Naive thymus-derived CD4-positive, alpha-beta T cell (primary cell): Measurements from ENCODE around the gene PLIN3. TPM values are rescaled to one million over a fixed set of nuclear protein-coding genes. Genes with fewer than 3 reads are reported as not detected.

Experiments
- ATAC-seq: fragments of 150-1000 bp; cut with Tn5 transposase; 2 replicates; pipeline ENCODE4 v1.10.0; 2021; ENCODE audit warnings: mild to moderate bottlenecking, moderate library complexity
- CTCF ChIA-PET: fragments of 350-600 bp; sonication (Branson Sonifier 250); formaldehyde crosslinking; loops from one replicate; lab custom pipeline; 2021; ENCODE audit warnings: antibody characterized with exemption; lab: Charles Lee
- POLR2A ChIA-PET: fragments of 350-600 bp; sonication (Branson Sonifier 250); formaldehyde crosslinking; loops from one replicate; lab custom pipeline; 2021; ENCODE audit warnings: antibody characterized with exemption, inconsistent platforms; lab: Charles Lee
- DNase-seq, 9 donors: peaks; one replicate each; pipeline versions ENCODE4 v3.0.0 to v3.0.0-alpha.2; 2020 to 2022; ENCODE audit warnings: mixed read lengths in 1 of 9
- H3K27ac ChIP-seq: one replicate; pipeline ENCODE4 v1.7.0; 2013; ENCODE audit warnings: mild to moderate bottlenecking, low read depth, low read length, moderate library complexity
- H3K27me3 ChIP-seq, 2 donors: one replicate each; pipeline ENCODE4 v1.7.0; 2013; ENCODE audit warnings: low read length in 2 of 2, mild to moderate bottlenecking in 2 of 2, moderate library complexity in 2 of 2; ENCODE audit not compliant: control insufficient read depth in 2 of 2, insufficient read depth in 2 of 2
- H3K36me3 ChIP-seq, 3 experiments: 1 replicate in 2 of 3; 2 replicates in 1 of 3; pipeline ENCODE4 v1.7.0; 2013; ENCODE audit warnings: low read length in 3 of 3, mild to moderate bottlenecking in 3 of 3, moderate library complexity in 1 of 3; ENCODE audit not compliant: insufficient read depth in 3 of 3, control insufficient read depth in 2 of 3
- H3K4me1 ChIP-seq, 2 donors: one replicate each; pipeline ENCODE4 v1.7.0; 2013; ENCODE audit warnings: low read length in 2 of 2, mild to moderate bottlenecking in 2 of 2, moderate library complexity in 1 of 2; ENCODE audit not compliant: control insufficient read depth in 2 of 2, insufficient read depth in 2 of 2
- H3K4me3 ChIP-seq: 2 replicates; pipeline ENCODE4 v1.7.0; 2013; ENCODE audit warnings: mild to moderate bottlenecking, low read length
- H3K9me3 ChIP-seq, 3 experiments: 1 replicate in 2 of 3; 2 replicates in 1 of 3; pipeline ENCODE4 v1.7.0; 2013; ENCODE audit warnings: low read length in 3 of 3; ENCODE audit not compliant: control insufficient read depth in 2 of 3
- H3K27ac Mint-ChIP-seq, 9 donors: one replicate each; pipeline ENCODE4 v1.8.0; 2020 to 2022; ENCODE audit warnings: mixed read lengths in 9 of 9, mild to moderate bottlenecking in 8 of 9, moderate library complexity in 5 of 9, inconsistent platforms in 2 of 9
- H3K27me3 Mint-ChIP-seq, 5 donors: one replicate each; pipeline ENCODE4 v1.8.0; 2021 to 2022; ENCODE audit warnings: mixed read lengths in 5 of 5, mild to moderate bottlenecking in 1 of 5
- H3K36me3 Mint-ChIP-seq, 5 donors: one replicate each; pipeline ENCODE4 v1.8.0; 2020 to 2022; ENCODE audit warnings: mixed read lengths in 5 of 5, mild to moderate bottlenecking in 3 of 5, inconsistent platforms in 1 of 5
- H3K4me1 Mint-ChIP-seq, 7 donors: one replicate each; pipeline ENCODE4 v1.8.0; 2020 to 2022; ENCODE audit warnings: mixed read lengths in 7 of 7, mild to moderate bottlenecking in 3 of 7, inconsistent platforms in 1 of 7
- H3K4me3 Mint-ChIP-seq, 10 donors: one replicate each; pipeline ENCODE4 v1.8.0; 2020 to 2022; ENCODE audit warnings: mild to moderate bottlenecking in 10 of 10, mixed read lengths in 10 of 10, moderate library complexity in 6 of 10, inconsistent platforms in 2 of 10
- H3K9me3 Mint-ChIP-seq, 11 donors: one replicate each; pipeline ENCODE4 v1.8.0; 2020 to 2022; ENCODE audit warnings: mixed read lengths in 11 of 11, mild to moderate bottlenecking in 4 of 11, inconsistent platforms in 1 of 11, moderate library complexity in 1 of 11
- intact Hi-C, 2 donors: fragments of 100-400 bp; cut with micrococcal nuclease; formaldehyde crosslinking; loops; one replicate each; pipeline ENCODE4 v1.15.1; 2023
- polyA plus RNA-seq, 2 donors: library from polyadenylated mRNA; unstranded; fragments of 300-500 nt; fragmentation: Illumina TruSeq; gene quantifications; one replicate each; pipeline ENCODE4 v1.2.3, GENCODE V29; 2021
- total RNA-seq, 6 experiments: library from RNA in 5 of 6; stranded (reverse) in 5 of 6; gene quantifications; 1 replicate in 5 of 6; 2 replicates in 1 of 6; pipeline ENCODE4 v1.2.3 and lab custom pipeline; 2021 to 2026

Gene PLIN3, protein sequence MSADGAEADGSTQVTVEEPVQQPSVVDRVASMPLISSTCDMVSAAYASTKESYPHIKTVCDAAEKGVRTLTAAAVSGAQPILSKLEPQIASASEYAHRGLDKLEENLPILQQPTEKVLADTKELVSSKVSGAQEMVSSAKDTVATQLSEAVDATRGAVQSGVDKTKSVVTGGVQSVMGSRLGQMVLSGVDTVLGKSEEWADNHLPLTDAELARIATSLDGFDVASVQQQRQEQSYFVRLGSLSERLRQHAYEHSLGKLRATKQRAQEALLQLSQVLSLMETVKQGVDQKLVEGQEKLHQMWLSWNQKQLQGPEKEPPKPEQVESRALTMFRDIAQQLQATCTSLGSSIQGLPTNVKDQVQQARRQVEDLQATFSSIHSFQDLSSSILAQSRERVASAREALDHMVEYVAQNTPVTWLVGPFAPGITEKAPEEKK
- 10 to 100 TPM; 12.8 to 38.2 (median 32.0) TPM for total RNA-seq
- polyA plus RNA-seq: 10 to 100 TPM; 22.1 to 33.1 TPM
- 17.0 reads per million, percentile 47 among the genes with 10 or more reads in this experiment for total RNA-seq (lab: John Stamatoyannopoulos, UW)

- intact Hi-C loops: loop anchor here (1.0 to 5.0 kb wide), 5 partner anchors 44 to 145 kb away; partner anchors contain the start of genes DPP9 (in 1 of the 2) and KDM4B (in 1 of the 2)
- Mint-ChIP-seq H3K36me3 (no peaks in the 10 kb centered on the region), H3K4me3 (peak within 1 kb of the TSS; percentile 76 to 88 (median 84)), H3K27me3 (no peaks in the 10 kb centered on the region), H3K4me1 (peaks cover 5 to 25% (median 10%) of the 10 kb centered on the region in 7 donors), H3K27ac (peak within 1 kb of the TSS; percentile 68 to 86 (median 75)), H3K9me3 (no peaks in the 10 kb centered on the region)
- ATAC-seq: peak; percentile 96
- POLR2A ChIA-PET: interaction anchor here (0.5 to 3.1 kb wide), 8 partner anchors 9 to 101 kb away, joined by 3 to 14 read pairs (median 4); partner anchors contain the start of genes FEM1A and KDM4B
- H3K36me3 ChIP-seq: no peaks in the 10 kb centered on the region
- H3K27ac ChIP-seq: peak within 1 kb of the TSS; percentile 70
- peaks cover 4 to 6% of the 10 kb centered on the region in 2 donors for H3K4me1 ChIP-seq
- no peaks in the 10 kb centered on the region for H3K9me3 ChIP-seq
- H3K4me3 ChIP-seq: peak within 1 kb of the TSS; percentile 76
- CTCF ChIA-PET: interaction anchor here (0.6 to 1.4 kb wide), 5 partner anchors 16 to 164 kb away, joined by 3 to 6 read pairs (median 4); no protein-coding TSS in a partner anchor
- DNase-seq: peak; percentile 61 to 96 (median 79)
- H3K27me3 ChIP-seq: no peaks in the 10 kb centered on the region
These were observed at the start of gene PLIN3 for GRCh38 chr19:4867534-4868285. TSS of gene PLIN3 (minus strand) at chr19:4867667. CDS start at chr19:4861394, 6,273 bp downstream.

GRCh38 chr19:4916292-4917082, 49.0 kb upstream of the PLIN3 start:
- H3K27me3 ChIP-seq: no peaks in the 10 kb centered on the region
- H3K4me3 ChIP-seq: peak overlapping the region; percentile 80
- H3K27me3 Mint-ChIP-seq: no peaks in the 10 kb centered on the region
- ChIA-PET CTCF (interaction anchor here (0.6 to 3.1 kb wide), 4 partner anchors 12 to 107 kb away, joined by 3 to 14 read pairs (median 3); partner anchors contain the start of gene KDM4B), POLR2A (interaction anchor here (0.6 to 5.2 kb wide), 13 partner anchors 10 to 1765 kb away, joined by 3 to 63 read pairs (median 4); partner anchors contain the start of genes KDM4B, PLIN3 and TNFSF14)
- peak overlapping the region; percentile 93 for H3K27ac ChIP-seq
- peak overlapping the region; percentile 96 to 100 (median 99) for H3K4me3 Mint-ChIP-seq
- peaks cover 0 to 3% (median 0%) of the 10 kb centered on the region in 11 donors for H3K9me3 Mint-ChIP-seq
- H3K36me3 ChIP-seq: peaks cover 0 to 15% (median 0%) of the 10 kb centered on the region in 3 experiments
- intact Hi-C loops: loop anchor here in 1 of 2 donors (1.0 kb wide), 2 partner anchors 49 to 52 kb away; partner anchors contain the start of gene PLIN3
- H3K27ac Mint-ChIP-seq: peak overlapping the region; percentile 97 to 100 (median 99)
- peak in 8 of 9 donors; percentile 34 to 66 (median 60) for DNase-seq
- peaks cover 29 to 34% of the 10 kb centered on the region in 2 donors for H3K4me1 ChIP-seq
- ATAC-seq: peak; percentile 47
- peaks cover 4 to 31% (median 7%) of the 10 kb centered on the region in 5 donors for H3K36me3 Mint-ChIP-seq
- no peaks in the 10 kb centered on the region for H3K9me3 ChIP-seq
- H3K4me1 Mint-ChIP-seq: peaks cover 26 to 59% (median 39%) of the 10 kb centered on the region in 7 donors

GRCh38 chr19:4914736-4915501, 47.5 kb upstream of the PLIN3 start:
- H3K4me3 ChIP-seq: peak overlapping the region; percentile 80
- H3K9me3 Mint-ChIP-seq: peaks cover 0 to 3% (median 0%) of the 10 kb centered on the region in 11 donors
- peak; percentile 71 for ATAC-seq
- H3K4me1 Mint-ChIP-seq: peaks cover 34 to 65% (median 50%) of the 10 kb centered on the region in 7 donors
- H3K4me3 Mint-ChIP-seq: peak overlapping the region; percentile 96 to 100 (median 99)
- H3K36me3 Mint-ChIP-seq: peaks cover 4 to 27% (median 7%) of the 10 kb centered on the region in 5 donors
- intact Hi-C loops: loop anchor here (1.0 to 5.0 kb wide), 3 partner anchors 53 to 191 kb away; partner anchors contain the start of gene FEM1A (in 2 of the 2)
- no peaks in the 10 kb centered on the region for H3K9me3 ChIP-seq
- peak overlapping the region; percentile 93 for H3K27ac ChIP-seq
- H3K27me3 Mint-ChIP-seq: no peaks in the 10 kb centered on the region
- H3K27ac Mint-ChIP-seq: peak overlapping the region; percentile 97 to 100 (median 99)
- peaks cover 41 to 46% of the 10 kb centered on the region in 2 donors for H3K4me1 ChIP-seq
- H3K36me3 ChIP-seq: peaks cover 0 to 15% (median 0%) of the 10 kb centered on the region in 3 experiments
- ChIA-PET CTCF (interaction anchor here (0.5 to 3.1 kb wide), 4 partner anchors 54 to 122 kb away, joined by 3 to 14 read pairs (median 4); partner anchors contain the start of gene KDM4B), POLR2A (interaction anchor here (0.7 to 5.2 kb wide), 5 partner anchors 8 to 118 kb away, joined by 3 to 63 read pairs (median 4); partner anchors contain the start of genes KDM4B and PLIN3)
- peak in 8 of 9 donors; percentile 25 to 82 (median 54) for DNase-seq
- no peaks in the 10 kb centered on the region for H3K27me3 ChIP-seq

- CTCF ChIA-PET: interaction anchor here (0.7 to 4.6 kb wide), 7 partner anchors 26 to 123 kb away, joined by 3 to 51 read pairs (median 4); partner anchors contain the start of genes FEM1A and KDM4B
- Mint-ChIP-seq H3K36me3 (peaks cover 4 to 27% (median 7%) of the 10 kb centered on the region in 5 donors), H3K4me1 (peaks cover 34 to 63% (median 50%) of the 10 kb centered on the region in 7 donors), H3K27ac (peak overlapping the region; percentile 97 to 100 (median 99)), H3K9me3 (peaks cover 0 to 3% (median 0%) of the 10 kb centered on the region in 11 donors), H3K27me3 (no peaks in the 10 kb centered on the region), H3K4me3 (peak overlapping the region; percentile 96 to 100 (median 99))
- peak in 1 of 9 donors; percentile 6 for DNase-seq
- Histone ChIP-seq H3K27ac (peak overlapping the region; percentile 93), H3K27me3 (no peaks in the 10 kb centered on the region), H3K36me3 (peaks cover 0 to 15% (median 0%) of the 10 kb centered on the region in 3 experiments), H3K9me3 (no peaks in the 10 kb centered on the region), H3K4me1 (peaks cover 42 to 47% of the 10 kb centered on the region in 2 donors), H3K4me3 (peak overlapping the region; percentile 80)
- no peak for ATAC-seq
- POLR2A ChIA-PET: interaction anchor here (0.7 to 5.2 kb wide), 5 partner anchors 46 to 190 kb away, joined by 3 to 63 read pairs (median 4); partner anchors contain the start of genes DPP9, KDM4B and PLIN3
- intact Hi-C loops: loop anchor here (5.0 kb wide), 1 partner anchor 122 kb away; the partner anchor contains the start of gene FEM1A (in 2 of the 2)
These were observed 46.7 kb upstream of the PLIN3 start for GRCh38 chr19:4913996-4914735.
